Amniotic epithelial cell (primary cell): Measurements from ENCODE around the gene KIF26A.

Source experiments
- DNase-seq: peaks from one replicate; pipeline ENCODE4 v3.0.0-alpha.2; 2010; ENCODE audit warnings: low read depth

Gene KIF26A

DNA sequence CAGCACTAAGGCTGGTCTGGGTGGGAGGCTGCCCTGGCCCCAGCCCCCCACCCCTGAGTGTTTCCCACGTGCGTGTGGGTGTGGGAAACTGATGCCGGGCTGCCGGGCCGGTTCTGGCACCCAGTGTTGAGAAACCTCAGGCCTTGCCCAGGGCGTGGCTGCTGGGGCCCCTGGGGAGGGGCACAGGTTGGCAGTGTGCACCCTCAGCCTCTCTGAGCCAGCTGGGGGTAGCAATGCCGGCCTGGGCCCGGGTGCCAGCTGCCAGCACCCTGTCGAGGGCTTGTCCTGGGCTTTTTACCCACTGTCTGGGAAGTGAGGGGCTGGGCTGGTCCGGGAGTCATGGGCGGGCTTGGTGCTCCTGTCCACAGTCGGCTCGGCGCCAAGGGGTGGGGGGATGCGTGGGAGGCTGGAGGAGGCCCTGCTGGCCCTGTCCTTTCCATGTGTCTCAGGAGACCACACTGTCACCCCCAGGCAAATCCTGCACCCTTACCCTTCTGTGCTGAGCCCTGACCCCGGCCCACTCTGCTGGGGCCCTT, 37.2 kb upstream of the KIF26A start:
- DNase-seq = no peak

DNA sequence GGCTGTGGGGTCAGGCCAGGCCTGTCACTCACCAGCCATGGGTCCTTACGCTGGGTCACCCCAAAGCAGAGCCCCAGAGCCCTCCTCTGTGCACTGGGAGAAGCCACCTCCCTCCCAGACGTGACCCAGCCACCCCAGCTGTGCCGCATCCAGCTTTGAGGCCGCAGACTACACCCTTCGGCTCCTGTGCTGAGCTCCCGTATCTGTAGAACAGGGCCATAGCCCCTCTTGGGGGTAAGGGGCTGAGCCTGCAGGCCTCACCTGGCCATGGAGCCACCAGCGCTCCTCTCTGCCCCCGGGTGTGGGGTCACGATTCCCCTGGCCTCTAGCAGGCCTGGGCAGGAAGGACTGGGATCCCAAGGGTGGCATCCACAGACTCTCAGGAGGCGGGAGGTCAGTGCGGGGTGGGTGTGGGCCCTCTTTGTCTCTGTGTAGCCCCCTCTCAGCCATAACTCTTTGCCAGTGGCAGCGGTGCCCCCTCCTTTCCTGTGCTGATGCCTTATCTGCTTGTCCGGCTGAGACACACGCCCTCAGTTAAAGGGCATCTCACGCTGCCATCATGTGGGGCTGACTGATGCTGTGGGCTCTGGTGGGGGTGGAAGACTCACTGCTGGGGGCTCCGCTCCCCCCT, 36.6 kb upstream of the KIF26A start:
- no peak for DNase-seq

DNA sequence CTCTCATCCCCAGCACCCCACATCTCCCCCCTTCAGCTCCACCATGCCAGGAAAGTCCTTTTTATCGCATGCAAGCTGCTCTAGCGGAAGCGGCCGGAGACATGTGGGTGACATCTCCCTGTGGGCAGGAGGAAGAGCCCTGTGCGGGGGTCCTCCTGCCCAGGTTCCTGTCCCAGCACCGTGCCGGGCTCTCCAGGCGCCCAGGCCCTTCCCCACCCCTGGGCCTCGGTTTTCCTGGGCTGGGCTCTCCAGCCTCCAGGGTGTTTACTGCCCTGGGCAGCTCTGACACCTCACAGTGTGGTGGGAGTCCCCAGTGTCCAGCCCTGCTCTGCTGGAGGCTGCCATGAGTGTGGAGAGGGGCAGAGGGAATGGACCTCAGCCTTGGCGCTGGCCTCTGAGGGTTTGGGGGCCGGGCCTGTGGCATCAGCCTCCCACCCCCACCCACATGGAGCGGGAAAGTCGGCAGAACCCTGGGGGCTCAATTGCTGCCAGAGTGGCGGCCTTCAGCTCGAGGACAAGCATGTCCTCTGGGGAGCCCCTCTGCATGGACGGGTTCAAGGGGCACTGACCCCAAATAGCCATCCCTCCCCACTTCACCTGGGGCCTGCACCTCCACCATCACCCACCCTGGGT, 36.0 kb upstream of the KIF26A start:
- DNase-seq = no peak

DNA sequence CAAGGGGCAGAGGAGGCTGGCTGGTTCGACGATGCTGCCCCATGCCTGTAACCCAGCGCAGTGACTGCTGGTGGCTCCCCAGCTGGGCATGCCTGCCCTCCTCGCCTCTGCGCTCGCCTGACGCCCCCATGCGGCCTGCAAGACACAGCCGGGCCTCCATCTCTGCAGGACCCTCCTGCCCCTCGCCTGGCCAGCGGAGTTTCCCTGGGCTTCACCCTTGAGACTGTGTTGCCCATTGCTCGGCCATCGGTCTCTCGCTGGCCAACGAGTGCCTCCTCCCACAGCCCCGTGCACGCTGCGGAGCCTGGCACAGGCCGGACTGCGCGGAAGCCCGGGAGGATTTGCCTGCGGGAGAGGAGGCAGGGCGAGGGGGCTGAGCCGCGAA, 35.3 kb upstream of the KIF26A start:
- DNase-seq = no peak

DNA sequence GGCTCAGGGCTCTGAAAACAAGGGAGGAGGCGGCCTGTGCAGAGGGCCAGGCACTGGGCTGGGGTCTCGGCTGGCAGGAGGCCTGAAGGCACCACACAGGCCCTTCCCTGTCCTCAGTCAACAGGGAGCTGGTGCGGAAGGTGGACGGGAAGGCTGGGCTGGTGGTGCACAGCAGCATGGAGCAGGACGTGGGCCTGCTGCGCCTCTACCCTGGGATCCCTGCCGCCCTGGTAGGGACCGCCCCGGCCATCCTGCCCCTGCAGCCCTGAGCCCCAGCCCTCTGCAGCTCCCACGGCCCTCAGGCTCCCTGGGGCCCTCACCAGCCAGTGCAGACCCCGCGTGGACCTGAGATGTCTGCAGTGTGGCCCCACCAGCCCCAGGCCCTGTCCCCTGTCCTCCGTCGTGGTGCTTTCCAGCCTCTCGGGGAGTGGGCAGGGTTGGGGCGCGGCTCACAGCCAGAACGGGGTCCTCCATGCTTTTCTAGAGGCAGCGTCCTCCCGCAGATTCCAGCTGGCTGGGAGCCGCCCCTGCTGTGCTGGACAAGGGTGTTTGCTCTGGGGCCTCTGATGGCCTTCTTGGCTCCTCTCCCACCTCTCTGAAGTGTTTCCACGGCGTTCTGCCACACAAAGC, 34.8 kb upstream of the KIF26A start:
- no peak for DNase-seq

DNA sequence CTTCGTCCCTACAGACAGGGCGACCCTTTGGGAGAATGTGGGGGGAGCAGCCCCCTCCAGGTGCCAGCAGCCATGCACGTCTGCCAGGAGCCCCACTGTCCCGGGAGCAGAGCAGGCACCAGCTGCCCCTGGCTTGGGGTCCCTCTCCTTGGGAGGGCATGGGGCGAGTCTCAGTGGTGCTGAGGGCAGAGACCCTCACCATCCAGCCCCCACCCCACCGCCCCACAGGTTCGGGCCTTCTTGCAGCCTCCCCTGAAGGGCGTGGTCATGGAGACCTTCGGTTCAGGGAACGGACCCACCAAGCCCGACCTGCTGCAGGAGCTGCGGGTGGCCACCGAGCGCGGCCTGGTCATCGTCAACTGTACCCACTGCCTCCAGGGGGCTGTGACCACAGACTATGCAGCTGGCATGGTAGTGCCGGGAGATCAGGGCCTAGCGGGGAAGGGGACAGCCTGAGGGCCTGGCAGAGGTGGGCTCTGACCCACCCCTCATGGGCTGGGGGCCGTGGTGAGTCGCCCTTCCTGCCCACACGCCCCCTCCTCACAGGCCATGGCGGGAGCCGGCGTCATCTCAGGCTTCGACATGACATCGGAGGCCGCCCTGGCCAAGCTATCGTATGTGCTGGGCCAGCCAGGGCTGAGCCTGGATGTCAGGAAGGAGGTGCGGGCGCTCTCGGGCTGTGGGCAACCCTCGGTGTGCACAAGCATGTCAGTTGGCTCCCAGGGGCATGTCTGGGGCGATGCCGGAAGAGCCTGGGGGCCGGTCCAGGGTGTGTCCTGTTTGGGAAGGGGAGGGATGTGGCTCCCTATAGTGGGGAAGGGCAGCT, 34.1 kb upstream of the KIF26A start:
- DNase-seq = no peak

DNA sequence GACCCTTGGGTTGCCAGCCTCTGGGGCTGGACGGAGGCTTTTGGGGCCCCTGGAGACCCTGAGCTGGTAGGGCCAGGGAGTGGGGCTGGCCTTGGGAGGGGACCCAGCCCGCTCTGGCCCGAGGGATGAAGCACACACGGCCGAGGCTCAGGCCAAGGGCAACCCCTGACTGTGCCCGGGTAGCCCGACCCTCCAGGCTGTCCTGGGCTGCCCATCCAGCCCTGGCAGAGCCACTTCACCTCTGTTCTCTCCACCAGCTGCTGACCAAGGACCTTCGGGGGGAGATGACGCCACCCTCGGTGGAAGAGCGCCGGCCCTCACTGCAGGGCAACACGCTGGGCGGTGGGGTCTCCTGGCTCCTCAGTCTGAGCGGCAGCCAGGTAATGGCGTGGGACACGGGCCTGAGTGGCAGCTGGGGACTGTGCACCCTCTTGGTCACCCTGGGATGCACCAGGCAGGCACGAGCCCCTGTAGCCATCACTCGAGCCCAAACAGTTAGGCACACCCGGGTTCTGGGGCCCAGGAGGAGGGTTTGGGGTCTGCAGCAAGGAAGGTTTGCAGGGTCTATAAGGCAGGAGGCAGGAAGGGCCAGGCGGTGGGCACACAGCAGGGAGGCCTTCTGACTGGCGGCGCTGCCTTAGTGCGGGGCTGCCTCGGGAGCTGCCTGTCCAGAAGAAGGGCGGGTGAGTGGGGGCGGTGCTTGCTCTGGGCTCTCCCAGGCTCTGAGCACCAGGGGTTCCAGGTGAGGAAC, 33.1 kb upstream of the KIF26A start:
- DNase-seq = no peak

DNA sequence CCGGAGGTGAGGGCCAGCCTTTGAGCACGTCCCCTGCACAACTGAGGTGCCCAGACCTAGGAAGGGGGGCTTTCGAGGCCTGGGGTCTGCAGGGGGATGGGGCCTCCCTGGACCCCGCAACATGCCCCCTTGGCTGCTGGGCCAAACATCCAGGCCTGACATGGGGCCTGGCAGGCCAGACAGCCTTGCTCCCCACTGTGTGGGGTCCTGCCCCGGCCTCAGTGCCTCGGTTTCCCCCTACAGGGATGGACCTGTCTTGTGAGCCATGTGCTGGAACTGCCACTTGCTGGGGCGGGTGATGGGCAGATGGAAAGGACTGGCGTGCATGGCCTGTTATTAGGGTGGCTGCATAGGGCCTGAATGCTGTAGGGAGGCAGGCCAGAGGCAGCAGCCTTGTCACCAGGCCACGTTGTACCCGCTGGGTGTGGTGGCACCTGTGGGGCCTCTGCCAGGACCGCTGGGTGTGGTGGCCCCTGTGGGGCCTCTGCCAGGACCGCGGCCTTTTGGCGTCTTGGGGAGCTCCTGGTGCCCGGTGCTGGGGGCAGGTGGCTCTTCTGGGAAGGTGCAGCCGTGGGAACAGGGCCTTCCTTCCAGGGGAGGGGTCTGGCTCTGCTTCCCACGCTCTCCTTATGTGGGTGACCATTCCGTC, 32.4 kb upstream of the KIF26A start:
- no peak for DNase-seq

DNA sequence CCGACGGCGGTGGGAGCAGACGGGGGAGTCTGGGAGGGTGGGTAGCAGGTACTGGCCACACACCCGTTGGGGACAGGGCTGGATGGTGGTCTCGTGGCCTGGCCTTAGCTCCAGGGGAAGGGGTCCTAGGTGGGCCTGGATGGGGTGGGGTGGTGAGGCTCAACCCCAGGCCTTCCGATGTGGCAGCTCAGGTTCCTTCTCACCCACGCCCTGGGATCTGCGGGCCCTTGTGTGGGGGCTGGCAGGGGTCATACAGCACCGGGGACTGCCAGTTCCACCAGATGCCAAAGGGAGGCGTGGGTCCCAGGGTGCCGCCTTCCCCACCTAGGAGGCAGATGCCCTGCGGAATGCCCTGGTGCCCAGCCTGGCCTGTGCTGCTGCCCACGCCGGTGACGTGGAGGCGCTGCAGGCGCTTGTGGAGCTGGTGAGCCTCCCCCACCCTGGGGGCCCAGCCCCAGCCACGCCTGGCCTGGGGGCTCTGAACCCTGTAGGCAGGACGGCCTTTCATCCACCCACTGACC, 31.9 kb upstream of the KIF26A start:
- no peak for DNase-seq

DNA sequence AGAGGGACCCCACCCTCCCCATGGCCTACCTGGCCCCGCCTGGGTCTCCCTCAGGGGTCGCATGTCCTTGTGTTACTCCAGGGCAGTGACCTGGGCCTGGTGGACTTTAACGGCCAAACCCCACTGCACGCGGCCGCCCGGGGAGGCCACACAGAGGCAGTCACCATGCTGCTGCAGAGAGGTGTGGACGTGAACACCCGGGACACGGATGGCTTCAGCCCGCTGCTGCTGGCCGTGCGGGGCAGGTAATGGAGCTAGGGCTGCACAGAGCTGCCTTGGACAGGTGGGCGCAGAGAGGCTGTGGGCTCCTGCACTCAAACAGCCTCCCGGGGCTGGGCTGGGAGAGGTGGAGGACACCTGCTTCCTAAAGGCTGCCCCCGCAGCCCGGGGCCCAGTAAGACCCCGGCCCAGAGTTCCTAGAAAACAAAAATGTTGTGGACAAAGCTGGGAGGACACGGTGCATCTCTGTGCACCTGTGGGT, 31.2 kb upstream of the KIF26A start:
- DNase-seq = no peak

DNA sequence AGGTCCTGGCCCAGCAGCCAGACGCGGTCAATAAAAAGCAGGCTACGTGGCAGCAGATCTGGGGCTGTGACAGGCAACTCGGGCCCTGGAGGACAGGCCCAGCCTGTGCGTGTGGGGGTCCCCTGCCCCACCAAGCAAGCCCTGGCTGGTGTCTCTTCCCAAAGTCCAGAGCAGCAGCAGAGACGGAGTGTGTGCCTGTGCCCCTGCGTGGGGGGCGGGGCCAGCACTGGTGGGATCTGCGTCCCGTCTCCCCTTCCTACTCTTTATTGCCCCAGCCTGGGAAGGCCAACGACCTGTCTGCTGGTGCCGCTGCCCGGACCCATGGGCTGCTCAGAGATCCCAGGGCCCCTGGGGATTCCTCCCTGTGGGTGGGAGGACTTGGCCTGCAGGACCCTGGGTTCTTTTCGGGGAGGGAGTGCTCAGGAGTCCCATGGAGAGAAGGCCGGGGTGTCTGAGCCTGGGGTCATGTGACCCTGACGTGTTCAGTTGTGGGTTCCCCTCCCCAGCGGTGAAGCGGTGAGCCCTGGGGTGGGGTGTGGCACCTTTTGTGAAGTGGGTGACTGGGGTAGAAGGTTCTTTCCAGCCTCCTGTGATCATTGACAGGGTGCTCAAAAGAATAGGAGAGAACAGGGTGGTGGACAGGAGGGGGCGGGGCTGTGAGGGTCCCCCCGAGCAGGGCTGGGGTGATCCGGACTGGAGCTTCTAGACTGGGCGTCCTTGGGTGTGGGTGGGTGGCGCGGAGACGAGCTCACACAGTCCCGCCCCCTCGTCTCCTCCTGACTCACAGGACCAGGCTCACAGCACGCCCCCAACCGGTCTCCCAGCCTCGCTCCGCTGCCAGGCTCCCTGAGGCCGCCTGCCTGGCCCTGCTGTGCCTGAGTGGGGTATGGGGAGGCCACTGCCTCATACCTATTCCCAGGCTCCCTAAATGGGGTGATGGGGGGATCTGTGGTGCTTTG, 30.5 kb upstream of the KIF26A start:
- no peak for DNase-seq

DNA sequence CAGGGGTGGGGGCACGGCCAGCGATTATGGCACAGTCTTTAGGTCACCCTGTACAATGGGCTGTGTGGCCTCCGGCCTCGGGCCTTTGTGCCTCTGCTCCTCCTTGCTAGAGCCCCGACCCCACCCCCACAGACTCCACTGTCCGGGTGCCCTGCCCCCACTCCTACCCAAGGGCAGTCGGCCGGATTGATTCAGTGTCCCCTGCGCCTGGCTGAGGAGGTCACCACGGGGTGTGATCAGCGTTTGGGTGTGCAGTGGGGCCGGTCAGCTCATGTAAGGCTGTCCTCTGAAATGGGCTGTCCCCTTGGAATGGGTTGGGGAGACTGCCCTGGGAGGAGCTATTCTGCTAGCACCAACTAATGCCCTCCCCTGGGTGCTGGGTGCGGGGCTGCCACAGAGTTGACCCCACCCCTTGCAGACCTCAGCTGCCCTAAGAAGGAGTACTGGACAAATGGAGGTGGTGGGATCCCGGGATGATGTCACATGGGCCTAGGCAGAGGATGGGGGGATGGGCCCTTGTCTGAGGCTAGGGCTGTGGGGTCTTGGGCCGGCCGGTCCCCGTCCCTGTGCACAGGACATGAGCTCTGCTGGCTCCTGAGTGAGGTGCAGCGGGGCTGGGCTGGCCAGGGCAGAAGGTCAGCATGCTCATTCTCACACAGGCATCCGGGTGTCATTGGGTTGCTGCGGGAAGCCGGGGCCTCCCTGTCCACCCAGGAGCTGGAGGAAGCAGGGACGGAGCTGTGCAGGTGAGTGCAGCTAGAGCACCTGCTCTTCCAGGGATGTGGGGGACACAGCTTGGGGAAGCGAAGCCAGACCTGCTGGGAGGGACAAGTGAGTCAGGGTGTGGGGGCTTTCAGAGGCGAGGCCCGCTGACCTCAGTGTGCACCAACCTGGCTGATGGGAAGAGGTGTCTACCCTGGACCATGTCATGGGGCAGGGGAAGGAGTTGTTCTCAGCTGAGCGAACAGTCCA, 29.5 kb upstream of the KIF26A start:
- no peak for DNase-seq

DNA sequence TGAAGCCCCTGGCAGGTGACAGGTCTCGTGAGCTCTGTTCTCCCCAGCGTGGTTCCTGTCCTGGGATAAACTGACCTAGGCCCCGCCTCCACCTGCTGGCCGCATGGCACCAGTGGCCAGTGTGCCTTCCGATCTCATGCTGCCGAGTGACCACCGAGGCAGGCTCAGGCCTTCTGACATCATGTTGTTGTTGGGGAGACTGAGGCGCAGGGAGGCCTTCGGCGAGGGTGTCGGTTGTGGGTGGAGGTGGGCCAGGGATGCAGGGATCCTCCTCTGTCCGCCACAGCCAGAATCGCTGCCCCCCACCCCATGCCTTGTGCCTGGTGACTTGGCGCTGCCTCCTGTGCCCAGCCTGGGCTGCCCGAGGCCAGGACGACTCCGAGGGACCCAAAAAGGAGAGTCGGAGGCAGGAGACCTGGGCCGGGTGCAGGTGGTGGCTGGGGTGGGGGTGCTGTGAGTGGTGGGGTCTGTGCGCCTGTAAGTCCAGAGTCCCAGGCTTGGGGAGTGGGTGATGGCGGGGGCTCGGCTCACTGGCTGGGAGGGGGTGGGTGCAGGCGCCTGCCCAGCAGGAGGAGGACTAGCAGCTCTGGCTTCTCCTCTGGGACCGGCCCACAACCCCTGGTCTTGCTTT, 28.5 kb upstream of the KIF26A start:
- DNase-seq = no peak

DNA sequence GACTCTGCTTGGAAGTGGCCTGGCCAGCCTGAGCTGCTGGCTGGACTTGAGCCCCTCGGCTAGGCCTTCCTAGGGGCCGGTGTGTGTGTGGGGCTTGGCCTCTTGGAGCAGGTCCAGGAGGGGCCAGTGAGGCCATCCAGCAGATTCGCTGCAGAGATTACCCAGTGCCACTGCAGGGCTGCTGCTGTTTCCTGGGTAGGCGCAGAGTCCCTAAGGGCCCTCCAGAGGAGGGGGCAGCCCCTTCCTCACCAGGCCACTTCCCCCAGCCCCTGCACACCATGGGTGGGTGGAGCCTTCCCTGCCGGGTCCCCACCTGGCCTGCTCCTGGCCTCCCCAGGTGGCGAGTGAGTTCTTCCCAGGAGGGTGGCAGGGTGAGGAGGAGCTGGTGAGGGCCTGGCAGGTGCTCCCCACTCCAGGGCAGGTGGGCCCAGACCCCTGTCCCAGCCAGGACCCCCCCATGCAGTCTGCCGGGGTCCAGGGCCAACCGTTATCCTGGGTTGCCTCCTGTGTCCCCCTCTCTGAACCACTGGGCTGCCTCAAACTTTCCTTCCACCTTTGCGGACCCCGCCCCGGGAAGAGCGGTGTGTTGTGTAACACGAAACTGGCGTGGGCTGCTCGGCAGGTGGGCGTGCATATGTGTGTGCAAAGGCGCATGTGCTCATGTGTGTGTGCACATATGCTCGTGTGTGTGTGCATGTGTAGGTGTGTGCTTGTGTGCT, 27.7 kb upstream of the KIF26A start:
- no peak for DNase-seq

DNA sequence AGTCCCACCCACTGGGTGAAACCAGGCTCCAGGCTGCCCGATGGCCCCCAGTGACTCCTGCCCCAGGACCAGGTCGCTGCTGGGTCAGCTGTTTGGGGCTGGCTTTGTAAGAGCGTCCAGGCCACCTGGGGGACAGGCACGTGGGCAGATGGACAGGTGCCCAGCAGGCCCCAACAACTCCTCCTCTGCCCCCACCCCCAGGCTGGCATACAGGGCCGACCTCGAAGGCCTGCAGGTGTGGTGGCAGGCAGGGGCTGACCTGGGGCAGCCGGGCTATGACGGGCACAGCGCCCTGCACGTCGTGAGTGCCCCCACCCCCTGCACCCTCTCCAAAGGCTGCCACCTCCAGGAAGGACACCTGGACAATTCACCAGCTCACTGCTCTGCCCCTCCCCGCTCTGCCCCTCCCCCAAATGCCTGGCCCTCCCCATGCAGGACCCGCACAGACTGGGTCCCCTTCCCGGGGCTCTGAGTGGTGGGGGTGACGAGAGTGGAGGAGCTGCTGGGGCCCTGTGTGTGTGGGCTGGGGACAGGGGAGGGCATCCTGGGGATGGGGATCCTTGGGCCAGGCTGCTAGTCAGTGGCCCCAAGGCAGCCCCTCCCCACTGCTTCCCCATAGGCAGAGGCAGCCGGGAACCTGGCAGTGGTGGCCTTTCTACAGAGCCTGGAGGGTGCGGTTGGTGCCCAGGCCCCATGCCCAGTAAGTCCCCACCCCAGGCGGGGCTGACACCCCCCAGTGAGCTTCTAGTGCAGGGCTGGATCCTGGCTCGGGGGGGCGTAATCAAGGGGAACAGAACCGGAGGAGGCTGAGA, 26.9 kb upstream of the KIF26A start:
- DNase-seq = no peak

DNA sequence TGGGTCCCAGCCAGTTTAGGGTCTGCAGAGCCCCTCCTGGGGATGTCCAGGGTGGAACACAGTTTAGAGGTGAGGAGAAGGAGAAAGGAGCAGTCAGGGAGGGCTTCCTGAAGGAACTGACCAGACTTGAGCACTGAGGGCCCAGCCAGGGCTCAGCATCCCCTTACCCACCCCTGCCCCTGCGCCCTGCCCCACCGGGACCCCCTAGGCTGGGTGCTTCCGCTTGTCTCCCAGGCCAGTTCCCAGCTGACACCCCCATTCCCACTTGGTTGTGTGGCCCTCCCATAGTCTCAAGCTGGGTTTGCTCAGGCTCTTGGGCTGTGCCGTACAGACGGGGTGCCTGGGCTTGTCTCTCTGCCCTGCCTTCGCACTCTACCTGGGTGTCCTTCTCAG, 26.3 kb upstream of the KIF26A start:
- DNase-seq = no peak
